ENCODE measurements around the gene DNAJC19.
"Not testable (repeated sequence)": the region's sequence is repeated elsewhere in the genome, so short reads cannot be mapped to it uniquely, and the experiment has no call there.

Gene DNAJC19

GRCh38 chr3:181008796-181009195, 19.3 kb upstream of the DNAJC19 start:
- Histone ChIP-seq H3K27me3 (ENCODE audit: insufficient read depth, poor library complexity, severe bottlenecking) (no peaks in the 10 kb centered on the region), H3K9me3 (ENCODE audit: severe bottlenecking) (no peaks in the 10 kb centered on the region), H3K4me1 (ENCODE audit: insufficient read depth, poor library complexity, severe bottlenecking) (no peaks in the 10 kb centered on the region), H3K36me3 (ENCODE audit: low read depth) (no peaks in the 10 kb centered on the region), H3K27ac (ENCODE audit: poor library complexity, severe bottlenecking) (no peak overlapping the region), H3K4me3 (ENCODE audit: severe bottlenecking) (no peak overlapping the region)
- DNase-seq (ENCODE audit: low spot score) (no peak), ATAC-seq (ENCODE audit: low read depth) (no peak)
- TF ChIP-seq CTCF (IDR thresholded peaks at IDR 0.05; ENCODE audit: poor library complexity, severe bottlenecking) = no peak

GRCh38 chr3:181007262-181007661, 17.7 kb upstream of the DNAJC19 start:
- H3K27ac ChIP-seq (ENCODE audit: poor library complexity, severe bottlenecking) = no peak overlapping the region
- H3K4me3 ChIP-seq (ENCODE audit: severe bottlenecking) = no peak overlapping the region
- H3K4me1 ChIP-seq (ENCODE audit: insufficient read depth, poor library complexity, severe bottlenecking) = no peaks in the 10 kb centered on the region
- no peak for DNase-seq (ENCODE audit: low spot score)
- no peak for ATAC-seq (ENCODE audit: low read depth)
- no peak for TF ChIP-seq CTCF (IDR thresholded peaks at IDR 0.05; ENCODE audit: poor library complexity, severe bottlenecking)
- no peaks in the 10 kb centered on the region for H3K9me3 ChIP-seq (ENCODE audit: severe bottlenecking)
- H3K27me3 ChIP-seq (ENCODE audit: insufficient read depth, poor library complexity, severe bottlenecking) = no peaks in the 10 kb centered on the region
- H3K36me3 ChIP-seq (ENCODE audit: low read depth) = no peaks in the 10 kb centered on the region

GRCh38 chr3:181006541-181006940, 17.0 kb upstream of the DNAJC19 start:
- no peak overlapping the region for H3K4me3 ChIP-seq (ENCODE audit: severe bottlenecking)
- ATAC-seq (ENCODE audit: low read depth) = no peak
- no peak for DNase-seq (ENCODE audit: low spot score)
- H3K4me1 ChIP-seq (ENCODE audit: insufficient read depth, poor library complexity, severe bottlenecking) = no peaks in the 10 kb centered on the region
- H3K9me3 ChIP-seq (ENCODE audit: severe bottlenecking) = no peaks in the 10 kb centered on the region
- no peak overlapping the region for H3K27ac ChIP-seq (ENCODE audit: poor library complexity, severe bottlenecking)
- TF ChIP-seq CTCF (IDR thresholded peaks at IDR 0.05; ENCODE audit: poor library complexity, severe bottlenecking) = no peak
- H3K27me3 ChIP-seq (ENCODE audit: insufficient read depth, poor library complexity, severe bottlenecking) = no peaks in the 10 kb centered on the region
- no peaks in the 10 kb centered on the region for H3K36me3 ChIP-seq (ENCODE audit: low read depth)

GRCh38 chr3:181003469-181003868, 13.9 kb upstream of the DNAJC19 start:
- not testable (repeated sequence) for H3K4me3 ChIP-seq (ENCODE audit: severe bottlenecking); H3K27me3 ChIP-seq (ENCODE audit: insufficient read depth, poor library complexity, severe bottlenecking); H3K9me3 ChIP-seq (ENCODE audit: severe bottlenecking); DNase-seq (ENCODE audit: low spot score); H3K36me3 ChIP-seq (ENCODE audit: low read depth); ATAC-seq (ENCODE audit: low read depth); H3K4me1 ChIP-seq (ENCODE audit: insufficient read depth, poor library complexity, severe bottlenecking); H3K27ac ChIP-seq (ENCODE audit: poor library complexity, severe bottlenecking)

- not testable (repeated sequence) for ATAC-seq (ENCODE audit: low read depth)
These were observed 12.8 kb upstream of the DNAJC19 start for GRCh38 chr3:181002331-181002730.

GRCh38 chr3:180996415-180996932, 6.9 kb upstream of the DNAJC19 start:
- no peaks in the 10 kb centered on the region for H3K4me1 ChIP-seq (ENCODE audit: insufficient read depth, poor library complexity, severe bottlenecking)
- H3K9me3 ChIP-seq (ENCODE audit: severe bottlenecking) = no peaks in the 10 kb centered on the region
- ATAC-seq (ENCODE audit: low read depth) (no peak), DNase-seq (ENCODE audit: low spot score) (no peak)
- H3K27me3 ChIP-seq (ENCODE audit: insufficient read depth, poor library complexity, severe bottlenecking) = no peaks in the 10 kb centered on the region
- TF ChIP-seq CTCF (IDR thresholded peaks at IDR 0.05; ENCODE audit: poor library complexity, severe bottlenecking) = no peak
- no peaks in the 10 kb centered on the region for H3K36me3 ChIP-seq (ENCODE audit: low read depth)
- no peak overlapping the region for H3K4me3 ChIP-seq (ENCODE audit: severe bottlenecking)
- no peak overlapping the region for H3K27ac ChIP-seq (ENCODE audit: poor library complexity, severe bottlenecking)

More at GRCh38 chr3:181002331-181002730, 12.8 kb upstream of the DNAJC19 start:
- H3K36me3 ChIP-seq (ENCODE audit: low read depth); H3K9me3 ChIP-seq (ENCODE audit: severe bottlenecking); H3K27me3 ChIP-seq (ENCODE audit: insufficient read depth, poor library complexity, severe bottlenecking); DNase-seq (ENCODE audit: low spot score); H3K4me3 ChIP-seq (ENCODE audit: severe bottlenecking); H3K4me1 ChIP-seq (ENCODE audit: insufficient read depth, poor library complexity, severe bottlenecking); H3K27ac ChIP-seq (ENCODE audit: poor library complexity, severe bottlenecking): not testable (repeated sequence)

All from RWPE2 (cell line).